ENCODE measurements around the gene GRN.
"Not testable (repeated sequence)": the region's sequence is repeated elsewhere in the genome, so short reads cannot be mapped to it uniquely, and the experiment has no call there.

Gene GRN

GRCh38 chr17:44327715-44328449, 17.2 kb upstream of the GRN start:
- TF ChIP-seq, protein P1, sequence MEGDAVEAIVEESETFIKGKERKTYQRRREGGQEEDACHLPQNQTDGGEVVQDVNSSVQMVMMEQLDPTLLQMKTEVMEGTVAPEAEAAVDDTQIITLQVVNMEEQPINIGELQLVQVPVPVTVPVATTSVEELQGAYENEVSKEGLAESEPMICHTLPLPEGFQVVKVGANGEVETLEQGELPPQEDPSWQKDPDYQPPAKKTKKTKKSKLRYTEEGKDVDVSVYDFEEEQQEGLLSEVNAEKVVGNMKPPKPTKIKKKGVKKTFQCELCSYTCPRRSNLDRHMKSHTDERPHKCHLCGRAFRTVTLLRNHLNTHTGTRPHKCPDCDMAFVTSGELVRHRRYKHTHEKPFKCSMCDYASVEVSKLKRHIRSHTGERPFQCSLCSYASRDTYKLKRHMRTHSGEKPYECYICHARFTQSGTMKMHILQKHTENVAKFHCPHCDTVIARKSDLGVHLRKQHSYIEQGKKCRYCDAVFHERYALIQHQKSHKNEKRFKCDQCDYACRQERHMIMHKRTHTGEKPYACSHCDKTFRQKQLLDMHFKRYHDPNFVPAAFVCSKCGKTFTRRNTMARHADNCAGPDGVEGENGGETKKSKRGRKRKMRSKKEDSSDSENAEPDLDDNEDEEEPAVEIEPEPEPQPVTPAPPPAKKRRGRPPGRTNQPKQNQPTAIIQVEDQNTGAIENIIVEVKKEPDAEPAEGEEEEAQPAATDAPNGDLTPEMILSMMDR (IDR thresholded peaks at IDR 0.05; ENCODE audit: low read length, missing control alignments): no peak

GRCh38 chr17:44329516-44329915, 15.6 kb upstream of the GRN start:
- not testable (repeated sequence) for H3K4me3 ChIP-seq (replicated peaks; ENCODE audit: low read depth, low read length); DNase-seq (ENCODE audit: low read depth)

More at GRCh38 chr17:44327715-44328449, 17.2 kb upstream of the GRN start:
- no peak for DNase-seq (ENCODE audit: low read depth)
- no peak overlapping the region for H3K4me3 ChIP-seq (replicated peaks; ENCODE audit: low read depth, low read length)

DNA sequence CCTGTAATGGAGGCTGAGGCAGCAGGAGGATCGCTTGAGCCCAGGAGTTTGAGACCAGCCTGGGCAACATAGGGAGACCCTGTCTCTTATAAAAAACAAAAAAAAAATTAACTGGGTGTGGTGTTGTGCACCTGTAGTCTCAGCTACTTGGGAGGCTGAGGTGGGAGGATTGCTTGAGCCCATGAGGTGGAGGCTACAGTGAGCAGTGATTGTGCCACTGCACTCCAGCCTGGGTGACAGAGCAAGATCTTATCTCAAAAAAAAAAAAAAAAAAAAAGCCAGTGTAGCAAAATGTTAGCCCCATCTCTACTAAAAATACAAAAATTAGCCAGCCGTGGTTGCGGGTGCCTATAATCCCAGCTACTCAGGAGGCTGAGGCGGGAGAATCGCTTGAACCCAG, 14.8 kb upstream of the GRN start:
- not testable (repeated sequence) for DNase-seq (ENCODE audit: low read depth); H3K4me3 ChIP-seq (replicated peaks; ENCODE audit: low read depth, low read length)

DNA sequence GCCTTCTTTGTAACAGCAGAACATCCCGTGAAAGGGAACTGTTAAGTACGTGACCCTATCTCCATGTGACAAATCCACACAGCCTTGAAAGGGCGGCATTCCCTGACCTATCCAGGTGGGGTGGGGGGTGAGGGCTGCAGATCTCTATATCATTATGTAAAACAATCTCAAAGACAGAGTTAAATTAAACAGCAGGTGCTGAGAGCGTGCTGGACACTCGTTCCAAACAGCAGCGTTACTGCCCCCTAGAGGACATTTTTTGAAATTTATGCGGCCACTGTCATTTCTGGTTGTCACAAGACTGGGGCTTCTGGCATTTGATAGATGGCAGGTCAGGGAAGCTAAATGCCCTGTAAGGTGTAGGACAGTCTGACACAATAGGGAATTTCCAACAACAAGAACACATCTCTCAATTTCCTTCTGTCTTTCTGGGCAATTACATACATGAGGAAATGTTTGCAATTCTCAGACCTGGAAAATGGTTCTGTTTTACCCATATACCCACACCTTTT, 13.8 kb upstream of the GRN start:
- H3K4me3 ChIP-seq (replicated peaks; ENCODE audit: low read depth, low read length): no peak overlapping the region
- TF ChIP-seq, protein P1 (IDR thresholded peaks at IDR 0.05; ENCODE audit: low read length, missing control alignments): peak; percentile 72
- peak; percentile 80 for DNase-seq (ENCODE audit: low read depth)

GRCh38 chr17:44333371-44333770, 11.7 kb upstream of the GRN start:
- no peak overlapping the region for H3K4me3 ChIP-seq (replicated peaks; ENCODE audit: low read depth, low read length)
- DNase-seq (ENCODE audit: low read depth): no peak
- TF ChIP-seq, protein P1 (IDR thresholded peaks at IDR 0.05; ENCODE audit: low read length, missing control alignments): no peak

- TF ChIP-seq, protein P1 (IDR thresholded peaks at IDR 0.05; ENCODE audit: low read length, missing control alignments): no peak
- no peak for DNase-seq (ENCODE audit: low read depth)
- no peak overlapping the region for H3K4me3 ChIP-seq (replicated peaks; ENCODE audit: low read depth, low read length)
These were observed 10.8 kb upstream of the GRN start for GRCh38 chr17:44334315-44334714.

DNA sequence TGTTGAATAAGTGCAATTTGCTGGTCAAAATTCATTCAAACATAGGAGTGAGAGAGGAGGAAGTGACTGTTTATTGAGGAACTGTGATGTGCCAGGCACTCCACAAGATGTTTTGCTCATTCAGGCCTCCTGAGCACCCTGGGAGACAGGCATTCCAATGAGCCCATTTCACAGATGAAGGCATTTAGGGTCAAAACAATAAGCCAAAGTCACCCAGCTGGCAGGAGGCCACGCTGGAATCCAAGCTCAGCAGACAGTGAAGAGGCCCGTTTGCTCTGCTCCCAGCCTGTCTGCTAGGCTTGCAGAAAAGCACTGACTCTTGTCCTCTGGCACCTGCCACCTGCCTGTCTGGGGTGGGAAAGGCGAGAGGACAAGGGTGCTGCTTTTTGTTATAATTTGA, 10.4 kb upstream of the GRN start:
- DNase-seq (ENCODE audit: low read depth): no peak
- TF ChIP-seq, protein P1 (IDR thresholded peaks at IDR 0.05; ENCODE audit: low read length, missing control alignments): no peak

GRCh38 chr17:44335564-44335963, 9.5 kb upstream of the GRN start:
- H3K4me3 ChIP-seq (replicated peaks; ENCODE audit: low read depth, low read length): no peak overlapping the region
- no peak for DNase-seq (ENCODE audit: low read depth)
- TF ChIP-seq, protein P1 (IDR thresholded peaks at IDR 0.05; ENCODE audit: low read length, missing control alignments): no peak

More for the DNA sequence above, 10.4 kb upstream of the GRN start:
- no peak overlapping the region for H3K4me3 ChIP-seq (replicated peaks; ENCODE audit: low read depth, low read length)
